Measurements from ENCODE around the gene PURA. TPM values are rescaled to one million over a fixed set of nuclear protein-coding genes. Genes with fewer than 3 reads are reported as not detected.

Gene PURA
- total and polyA plus RNA-seq, 11 donors: 5.6 to 30.9 (median 20.2) TPM

- peaks cover 0 to 4% (median 0%) of the 10 kb centered on the region in 9 donors for H3K27me3 ChIP-seq
- peaks cover 0 to 3% (median 0%) of the 10 kb centered on the region in 12 donors for H3K4me1 ChIP-seq
- intact Hi-C loops (cut with DNase I): loop anchor here in 6 of 10 donors (5.0 to 10.0 kb wide), 3 partner anchors 66 to 279 kb away; partner anchors contain the start of gene HBEGF (in 1 of the 6)
- no peak for ATAC-seq
- TF ChIP-seq POLR2A (IDR thresholded peaks at IDR 0.05) (no peak), CTCF (IDR thresholded peaks at IDR 0.05) (no peak)
- no peak for DNase-seq
- no peaks in the 10 kb centered on the region for H3K36me3 ChIP-seq
- no peak overlapping the region for H3K4me3 ChIP-seq
- WGBS, 4 donors: 93 to 100% (median 95%) methylated on average over 1 of the region's 1 CpG
- no peak overlapping the region for H3K27ac ChIP-seq
- no peaks in the 10 kb centered on the region for H3K9me3 ChIP-seq
Observed at GRCh38 chr5:140076142-140076541, 37.8 kb upstream of the PURA start.

- intact Hi-C loops (cut with DNase I): loop anchor here in 6 of 10 donors (5.0 to 10.0 kb wide), 3 partner anchors 66 to 278 kb away; partner anchors contain the start of gene HBEGF (in 1 of the 6)
- H3K27me3 ChIP-seq: peaks cover 0 to 4% (median 0%) of the 10 kb centered on the region in 9 donors
- TF ChIP-seq POLR2A (IDR thresholded peaks at IDR 0.05): no peak
- no peak for TF ChIP-seq CTCF (IDR thresholded peaks at IDR 0.05)
- H3K4me1 ChIP-seq: peaks cover 0 to 3% (median 0%) of the 10 kb centered on the region in 12 donors
- no peak for DNase-seq
- no peak overlapping the region for H3K4me3 ChIP-seq
- no peaks in the 10 kb centered on the region for H3K36me3 ChIP-seq
- H3K27ac ChIP-seq: no peak overlapping the region
- no peak for ATAC-seq
- WGBS, 4 donors: 65 to 73% (median 68%) methylated on average over 2 of the region's 2 CpGs
- no peaks in the 10 kb centered on the region for H3K9me3 ChIP-seq
Observed at GRCh38 chr5:140076788-140077187, 37.1 kb upstream of the PURA start.

GRCh38 chr5:140083120-140083519 lies 30.8 kb upstream of the PURA start:
- Histone ChIP-seq H3K4me3 (no peak overlapping the region), H3K9me3 (no peaks in the 10 kb centered on the region), H3K27me3 (peaks cover 0 to 6% (median 0%) of the 10 kb centered on the region in 9 donors), H3K36me3 (no peaks in the 10 kb centered on the region), H3K27ac (no peak overlapping the region), H3K4me1 (no peaks in the 10 kb centered on the region)
- 43 to 71% (median 58%) methylated on average over 1 of the region's 1 CpG for WGBS, 4 donors
- intact Hi-C loops (cut with DNase I): no loop called here
- TF ChIP-seq CTCF (IDR thresholded peaks at IDR 0.05): no peak
- TF ChIP-seq POLR2A (IDR thresholded peaks at IDR 0.05): no peak
- no peak for ATAC-seq
- no peak for DNase-seq

- TF ChIP-seq CTCF (IDR thresholded peaks at IDR 0.05): no peak
- no peak for TF ChIP-seq POLR2A (IDR thresholded peaks at IDR 0.05)
- DNase-seq (no peak), ATAC-seq (no peak)
- Histone ChIP-seq H3K9me3 (no peaks in the 10 kb centered on the region), H3K27me3 (peaks cover 0 to 6% (median 0%) of the 10 kb centered on the region in 9 donors), H3K4me3 (no peak overlapping the region), H3K4me1 (no peaks in the 10 kb centered on the region), H3K36me3 (no peaks in the 10 kb centered on the region), H3K27ac (no peak overlapping the region)
- intact Hi-C loops (cut with DNase I): no loop called here
- 86 to 96% (median 92%) methylated on average over 1 of the region's 1 CpG for WGBS, 4 donors
Observed at GRCh38 chr5:140083650-140084049, 30.3 kb upstream of the PURA start.
